ENCODE data around the gene EEF1AKMT4. TPM values are rescaled to one million over a fixed set of nuclear protein-coding genes. Genes with fewer than 3 reads are reported as not detected.

EEF1AKMT4 gene
- total and polyA plus RNA-seq, 2 of the 8 experiments (the other 6 are each of a cell fraction or from before 2014, with no cell fraction given): 9.3 to 30.1 TPM

GRCh38 chr3:184261270-184261853 is 11.9 kb downstream of the EEF1AKMT4 start, which contains the start of gene CAMK2N2:
Gene CAMK2N2 (minus strand): TSS chr3:184261553. CDS start chr3:184261285, 268 bp downstream.
- H3K14ac ChIP-seq (ENCODE audit: insufficient read length): no peak within 1 kb of the TSS
- H3K9me3 ChIP-seq (ENCODE audit: insufficient read depth in 2 of 2, low read depth in 1 of 2, low read length in 1 of 2): no peaks in the 10 kb centered on the region
- H3K4me1 ChIP-seq (replicated peaks in 1 of 4; ENCODE audit: control insufficient read depth in 3 of 4, insufficient read depth in 4 of 4, low read length in 3 of 4): peaks cover 0 to 17% (median 8%) of the 10 kb centered on the region in 4 experiments; a peak in 4 of 7 replicates
- H4K91ac ChIP-seq (replicated peaks; ENCODE audit: insufficient read length, low read length): peak within 1 kb of the TSS; percentile 66
- H3K23me2 ChIP-seq (ENCODE audit: low read depth, low read length): peaks cover 22% of the 10 kb centered on the region
- no peaks in the 10 kb centered on the region for H3K79me1 ChIP-seq (ENCODE audit: low read depth, low read length)
- H2BK5ac ChIP-seq (ENCODE audit: low read depth, low read length): peak within 1 kb of the TSS; percentile 52; the same call in 1 of the 2 replicates
- CTCF ChIA-PET (ENCODE audit: partially characterized antibody): interaction anchor here (1.0 to 14.0 kb wide), 8 partner anchors 11 to 39 kb away, joined by 3 to 136 read pairs (median 6); partner anchors contain the start of genes EEF1AKMT4 and VWA5B2
- H4K20me1 ChIP-seq (replicated peaks in 1 of 2; ENCODE audit: control insufficient read depth in 1 of 2, insufficient read depth in 2 of 2, low read length in 2 of 2): peaks cover 13 to 19% of the 10 kb centered on the region in 2 experiments
- H3K23ac ChIP-seq (ENCODE audit: insufficient read length): no peak within 1 kb of the TSS
- no peak within 1 kb of the TSS for H2BK120ac ChIP-seq (replicated peaks; ENCODE audit: low read depth, low read length)
- H3K4me2 ChIP-seq (ENCODE audit: insufficient read depth in 1 of 2, low read depth in 2 of 2, low read length in 2 of 2): peak within 1 kb of the TSS; percentile 89 to 100
- H2BK15ac ChIP-seq (ENCODE audit: low read length): 0 out of 2 replicates have a peak within 1 kb of the TSS, but pooled peaks have one; percentile 72
- peak within 1 kb of the TSS; percentile 39; the same call in 1 of the 2 replicates for H2BK12ac ChIP-seq (ENCODE audit: low read depth, low read length)
- H3K4me3 ChIP-seq (ENCODE audit: extremely low read depth in 1 of 4, insufficient read depth in 2 of 4, low read depth in 3 of 4, low read length in 4 of 4): peak within 1 kb of the TSS; percentile 36 to 84 (median 74)
- H4K5ac ChIP-seq (ENCODE audit: insufficient read length, low read depth, low read length): no peak within 1 kb of the TSS
- H4K8ac ChIP-seq (ENCODE audit: extremely low read depth, insufficient read depth, low read length): peak within 1 kb of the TSS; percentile 38; the same call in 1 of the 2 replicates
- FAIRE-seq: no peak
- peak within 1 kb of the TSS in 3 of 4 experiments; percentile 45 to 62 (median 55); a peak in 4 of 7 replicates for H3K9ac ChIP-seq (replicated peaks in 1 of 4; ENCODE audit: extremely low read depth in 1 of 4, low read depth in 3 of 4, low read length in 3 of 4)
- H3K4ac ChIP-seq (replicated peaks; ENCODE audit: insufficient read length, low read depth, low read length): no peak within 1 kb of the TSS
- H2AK5ac ChIP-seq (ENCODE audit: low read depth, low read length): no peak within 1 kb of the TSS
- TF ChIP-seq CHD2 (IDR thresholded peaks at IDR 0.05; ENCODE audit: low read length): no peak
- no peak for TF ChIP-seq JUND (IDR thresholded peaks at IDR 0.05; ENCODE audit: low read length)
- peak; percentile 15; the same call in 1 of the 2 replicates for TF ChIP-seq EGR1 (IDR thresholded peaks at IDR 0.05; ENCODE audit: borderline replicate concordance, low read depth, low read length)
- TF ChIP-seq SAP30 (IDR thresholded peaks at IDR 0.05; ENCODE audit: insufficient read depth, insufficient replicate concordance, low read length): no peak
- no peak for TF ChIP-seq TBP (IDR thresholded peaks at IDR 0.05; ENCODE audit: low read depth, low read length)
- TF ChIP-seq POU5F1 (IDR thresholded peaks at IDR 0.05; ENCODE audit: low read depth, low read length): no peak
- peak in 1 of 2 experiments; percentile 88 for DNase-seq (ENCODE audit: low read depth in 1 of 2, low spot score in 2 of 2)
- POLR2A ChIA-PET (ENCODE audit: partially characterized antibody): interaction anchor here (0.6 to 3.1 kb wide), 8 partner anchors 12 to 127 kb away, joined by 3 to 9 read pairs (median 6); partner anchors contain the start of genes ABCF3, EEF1AKMT4, EIF2B5 and FAM131A
- H3K18ac ChIP-seq (ENCODE audit: extremely low read depth, low read length): peak within 1 kb of the TSS; percentile 60
- no peaks in the 10 kb centered on the region for H3K79me2 ChIP-seq (ENCODE audit: control insufficient read depth in 1 of 2, insufficient read depth in 2 of 2, low read length in 2 of 2)
- H3K27me3 ChIP-seq (replicated peaks in 1 of 4; ENCODE audit: control insufficient read depth in 3 of 4, extremely low read depth in 1 of 4, insufficient read depth in 3 of 4, low read length in 3 of 4): peaks cover 7 to 50% (median 38%) of the 10 kb centered on the region in 4 experiments
- H3K27ac ChIP-seq (ENCODE audit: low read depth, low read length): no peak within 1 kb of the TSS
- 0% methylated on average over 5 of the region's 67 CpGs; no CpG with 5 or more reads in 1 of the 2 experiments for WGBS, 2 experiments (ENCODE audit: extremely low coverage in 1 of 2, insufficient coverage in 1 of 2, insufficient read length in 1 of 2, insufficient replicate concordance in 2 of 2, low coverage in 1 of 2, low lambda C conversion rate in 2 of 2, missing lambda C conversion rate in 1 of 2)
- H3K36me3 ChIP-seq (ENCODE audit: control insufficient read depth in 2 of 4, insufficient read depth in 4 of 4, low read length in 3 of 4): no peaks in the 10 kb centered on the region
- H3K56ac ChIP-seq (replicated peaks; ENCODE audit: insufficient read length, low read depth, low read length): no peak within 1 kb of the TSS
- H2AFZ ChIP-seq (ENCODE audit: low read length): peak within 1 kb of the TSS; percentile 95
- no peak within 1 kb of the TSS for H2BK20ac ChIP-seq (ENCODE audit: low read length)

All from H1 (cell line).